Vagina (tissue), 2 donors: ENCODE data around the gene TAF3. TPM values are rescaled to one million over a fixed set of nuclear protein-coding genes. Genes with fewer than 3 reads are reported as not detected.
A peak's percentile ranks its signal among the peaks of the same experiment; 100 is the strongest.

Experiments used
- DNase-seq, 2 donors: peaks; one replicate each; pipeline ENCODE4 v3.0.0-alpha.2; 2017; ENCODE audit errors: extremely low spot score in 2 of 2
- H3K27ac ChIP-seq: fragments of 200-600 bp; sonication (generic); one replicate; pipeline ENCODE4 v1.5.1; 2019
- H3K27me3 ChIP-seq: fragments of 200-600 bp; sonication (generic); one replicate; pipeline ENCODE4 v1.5.1; 2019
- H3K36me3 ChIP-seq, 2 donors: fragments of 200-600 bp; sonication (generic); one replicate each; pipeline ENCODE4 v1.5.1; 2017 to 2019
- H3K4me1 ChIP-seq: fragments of 200-600 bp; sonication (generic); one replicate; pipeline ENCODE4 v1.5.1; 2019
- H3K4me3 ChIP-seq, 2 donors: fragments of 200-600 bp; sonication (generic); 1 replicate in 1 of 2; 2 replicates in 1 of 2; pipeline ENCODE4 v1.5.1; 2016 to 2019
- H3K9me3 ChIP-seq: fragments of 200-600 bp; sonication (generic); one replicate; pipeline ENCODE4 v1.5.1; 2019
- CTCF ChIP-seq, 3 experiments: fragments of 450-650 bp in 2 of 3; fragments of 200-600 bp in 1 of 3; sonication (generic) in 1 of 3; IDR thresholded peaks; one replicate each; pipeline ENCODE4 v1.5.1; 2017 to 2019; ENCODE audit warnings: antibody characterized with exemption in 3 of 3, mild to moderate bottlenecking in 2 of 3, moderate library complexity in 2 of 3
- POLR2A ChIP-seq, 2 donors: fragments of 450-650 bp; IDR thresholded peaks; one replicate each; pipeline ENCODE4 v1.6.1; 2017; ENCODE audit warnings: antibody characterized with exemption in 2 of 2, mild to moderate bottlenecking in 2 of 2, moderate library complexity in 2 of 2
- POLR2AphosphoS5 ChIP-seq, 2 donors: sonication (generic); formaldehyde crosslinking; IDR thresholded peaks; one replicate each; pipeline ENCODE4 v1.9.0; 2017; ENCODE audit warnings: antibody characterized with exemption in 2 of 2, mild to moderate bottlenecking in 2 of 2, low read depth in 1 of 2; ENCODE audit not compliant: insufficient read depth in 1 of 2
- intact Hi-C: fragments of 100-400 bp; cut with DNase I; formaldehyde crosslinking; loops from one replicate; pipeline ENCODE4 v1.15.1; 2023
- total RNA-seq: library from RNA; depleted of rRNA; stranded (reverse); fragments of >200 nt; gene quantifications from one replicate; pipeline ENCODE4 v1.2.3, GENCODE V29; 2016

TAF3 gene
- total RNA-seq, 1 donor from 2014 or later, result 9.8 TPM

- no peaks in the 10 kb centered on the region for H3K9me3 ChIP-seq
- H3K27ac ChIP-seq, result no peak overlapping the region
- no peak overlapping the region for H3K4me3 ChIP-seq
- H3K27me3 ChIP-seq, result peaks cover 29% of the 10 kb centered on the region
- intact Hi-C loops, result no loop called here
- H3K4me1 ChIP-seq, result peaks cover 31% of the 10 kb centered on the region
- no peak for DNase-seq
- H3K36me3 ChIP-seq, result no peaks in the 10 kb centered on the region
- TF ChIP-seq POLR2AphosphoS5 (IDR thresholded peaks at IDR 0.05; ENCODE audit: insufficient read depth in 1 of 2, low read depth in 1 of 2) (no peak), POLR2A (IDR thresholded peaks at IDR 0.05) (no peak), CTCF (IDR thresholded peaks at IDR 0.05) (no peak)
Observed at GRCh38 chr10:8041284-8041991, 223.1 kb downstream of the TAF3 start.

- H3K4me3 ChIP-seq, result no peak overlapping the region
- no peak for TF ChIP-seq POLR2AphosphoS5 (IDR thresholded peaks at IDR 0.05; ENCODE audit: insufficient read depth in 1 of 2, low read depth in 1 of 2)
- TF ChIP-seq POLR2A (IDR thresholded peaks at IDR 0.05), result no peak
- TF ChIP-seq CTCF (IDR thresholded peaks at IDR 0.05), result no peak
- no peak overlapping the region for H3K27ac ChIP-seq
- H3K36me3 ChIP-seq, result no peaks in the 10 kb centered on the region
- H3K4me1 ChIP-seq, result peaks cover 28% of the 10 kb centered on the region
- no peak for DNase-seq
- H3K27me3 ChIP-seq, result peaks cover 22% of the 10 kb centered on the region
- no peaks in the 10 kb centered on the region for H3K9me3 ChIP-seq
- intact Hi-C loops, result no loop called here
Observed at GRCh38 chr10:8041992-8042720, 223.9 kb downstream of the TAF3 start.

- Histone ChIP-seq H3K27me3 (peaks cover 20% of the 10 kb centered on the region), H3K4me1 (peaks cover 23% of the 10 kb centered on the region), H3K4me3 (no peak overlapping the region), H3K9me3 (no peaks in the 10 kb centered on the region), H3K36me3 (no peaks in the 10 kb centered on the region), H3K27ac (no peak overlapping the region)
- peak in 1 of 2 donors; percentile 77 for DNase-seq
- intact Hi-C loops, result no loop called here
- TF ChIP-seq POLR2AphosphoS5 (IDR thresholded peaks at IDR 0.05; ENCODE audit: insufficient read depth in 1 of 2, low read depth in 1 of 2) (no peak), POLR2A (IDR thresholded peaks at IDR 0.05) (no peak), CTCF (IDR thresholded peaks at IDR 0.05) (no peak)
Observed at GRCh38 chr10:8042721-8043568, 224.6 kb downstream of the TAF3 start.

- TF ChIP-seq CTCF (IDR thresholded peaks at IDR 0.05), result no peak
- Histone ChIP-seq H3K4me1 (peaks cover 24% of the 10 kb centered on the region), H3K9me3 (no peaks in the 10 kb centered on the region), H3K36me3 (no peaks in the 10 kb centered on the region), H3K27ac (no peak overlapping the region), H3K27me3 (peaks cover 15% of the 10 kb centered on the region), H3K4me3 (no peak overlapping the region)
- DNase-seq, result peak in 1 of 2 donors; percentile 84
- intact Hi-C loops, result no loop called here
Observed at GRCh38 chr10:8043569-8044306, 225.4 kb downstream of the TAF3 start.
